Kidney epithelial cell (primary cell): ENCODE measurements around the gene RAD21L1. TPM values are rescaled to one million over a fixed set of nuclear protein-coding genes. Genes with fewer than 3 reads are reported as not detected.

Experiments used
- DNase-seq: peaks from one replicate; pipeline ENCODE4 v3.0.0-alpha.2; 2010; ENCODE audit warnings: low read depth
- H3K27me3 ChIP-seq: 2 replicates; pipeline ENCODE4 v1.6.0; 2011; ENCODE audit warnings: low read length; ENCODE audit not compliant: control insufficient read depth, insufficient read depth
- H3K36me3 ChIP-seq: 2 replicates; pipeline ENCODE4 v1.5.1; 2011; ENCODE audit warnings: low read length; ENCODE audit not compliant: control insufficient read depth, insufficient read depth
- H3K4me3 ChIP-seq: 2 replicates; pipeline ENCODE4 v1.5.1; 2011; ENCODE audit warnings: low read depth, mild to moderate bottlenecking, control low read depth, low read length
- total RNA-seq: library from RNA; depleted of rRNA; stranded (reverse); fragments of >200 nt; gene quantifications from 2 replicates; pipeline ENCODE4 v1.2.3, GENCODE V29; 2015
- TF ChIP-seq, protein P1 (sequence below): IDR thresholded peaks from 2 replicates; pipeline ENCODE4 v1.5.1; 2011; ENCODE audit warnings: mild to moderate bottlenecking, moderate library complexity, low read length, control low read depth, inconsistent platforms; ENCODE audit not compliant: insufficient read depth, poor library complexity, severe bottlenecking

The RAD21L1 gene
- total RNA-seq, 1 donor from 2014 or later = not detected

DNA sequence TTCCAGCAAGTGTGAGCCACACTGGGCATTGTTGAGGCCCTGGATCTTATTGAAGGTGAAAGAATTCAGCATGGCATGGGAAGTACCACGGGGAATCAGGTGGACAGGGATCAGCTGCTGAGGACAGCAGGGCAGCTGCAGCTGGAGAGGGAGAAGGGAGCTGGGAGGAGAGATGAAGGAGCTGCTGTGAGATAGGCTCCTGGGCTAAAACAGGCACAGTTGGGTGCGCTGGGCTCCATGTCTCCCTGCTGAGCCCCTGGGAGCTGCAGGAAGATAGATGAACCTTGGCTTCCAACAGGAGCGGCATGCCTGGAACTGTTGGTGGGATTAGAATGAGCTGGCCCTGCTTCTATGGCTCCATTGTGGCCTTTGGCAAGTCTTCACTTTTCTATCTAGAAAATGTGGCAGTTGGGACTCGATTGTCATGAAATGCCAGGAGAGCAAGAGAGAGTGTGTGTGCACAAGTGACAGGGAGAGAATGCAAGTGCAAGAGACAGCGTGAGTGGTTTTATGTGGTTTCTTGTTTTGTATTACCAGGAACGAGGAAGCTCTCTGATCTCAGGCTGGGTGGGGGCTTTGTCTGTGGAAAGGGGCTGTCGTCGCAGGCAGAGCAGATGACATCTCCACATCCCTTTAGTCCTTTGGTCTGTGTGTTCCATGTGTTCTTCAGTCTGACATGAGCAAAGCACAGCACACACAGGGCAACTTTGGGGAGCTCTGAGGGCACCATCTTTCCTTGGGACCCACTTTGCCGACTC is 60.6 kb downstream of the RAD21L1 start:
- Histone ChIP-seq H3K27me3 (no peaks in the 10 kb centered on the region), H3K4me3 (no peak overlapping the region), H3K36me3 (no peaks in the 10 kb centered on the region)
- no peak for DNase-seq
- TF ChIP-seq, protein P1, sequence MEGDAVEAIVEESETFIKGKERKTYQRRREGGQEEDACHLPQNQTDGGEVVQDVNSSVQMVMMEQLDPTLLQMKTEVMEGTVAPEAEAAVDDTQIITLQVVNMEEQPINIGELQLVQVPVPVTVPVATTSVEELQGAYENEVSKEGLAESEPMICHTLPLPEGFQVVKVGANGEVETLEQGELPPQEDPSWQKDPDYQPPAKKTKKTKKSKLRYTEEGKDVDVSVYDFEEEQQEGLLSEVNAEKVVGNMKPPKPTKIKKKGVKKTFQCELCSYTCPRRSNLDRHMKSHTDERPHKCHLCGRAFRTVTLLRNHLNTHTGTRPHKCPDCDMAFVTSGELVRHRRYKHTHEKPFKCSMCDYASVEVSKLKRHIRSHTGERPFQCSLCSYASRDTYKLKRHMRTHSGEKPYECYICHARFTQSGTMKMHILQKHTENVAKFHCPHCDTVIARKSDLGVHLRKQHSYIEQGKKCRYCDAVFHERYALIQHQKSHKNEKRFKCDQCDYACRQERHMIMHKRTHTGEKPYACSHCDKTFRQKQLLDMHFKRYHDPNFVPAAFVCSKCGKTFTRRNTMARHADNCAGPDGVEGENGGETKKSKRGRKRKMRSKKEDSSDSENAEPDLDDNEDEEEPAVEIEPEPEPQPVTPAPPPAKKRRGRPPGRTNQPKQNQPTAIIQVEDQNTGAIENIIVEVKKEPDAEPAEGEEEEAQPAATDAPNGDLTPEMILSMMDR = no peak

DNA sequence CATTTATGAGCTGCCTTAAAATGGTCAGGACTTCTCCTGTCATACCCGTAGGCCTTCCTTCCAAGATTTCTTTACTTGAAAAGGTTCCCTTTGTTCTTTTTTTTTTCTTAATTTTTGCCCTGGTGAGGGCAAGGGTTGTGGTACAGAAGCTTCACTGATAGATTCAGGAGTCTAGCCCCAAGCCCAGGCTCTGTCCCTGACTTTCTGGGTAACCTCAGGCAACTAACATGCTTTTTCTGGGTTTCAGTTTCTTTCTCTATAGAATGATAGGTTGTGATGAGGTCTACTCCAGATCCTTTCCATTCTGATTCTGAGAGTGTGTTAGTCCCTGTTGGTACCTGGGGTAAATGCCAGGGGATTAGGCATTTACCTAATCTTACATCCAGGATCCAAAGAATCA is 61.5 kb downstream of the RAD21L1 start:
- DNase-seq = no peak
- Histone ChIP-seq H3K4me3 (no peak overlapping the region), H3K36me3 (no peaks in the 10 kb centered on the region), H3K27me3 (no peaks in the 10 kb centered on the region)
- TF ChIP-seq, protein P1 = no peak

DNA sequence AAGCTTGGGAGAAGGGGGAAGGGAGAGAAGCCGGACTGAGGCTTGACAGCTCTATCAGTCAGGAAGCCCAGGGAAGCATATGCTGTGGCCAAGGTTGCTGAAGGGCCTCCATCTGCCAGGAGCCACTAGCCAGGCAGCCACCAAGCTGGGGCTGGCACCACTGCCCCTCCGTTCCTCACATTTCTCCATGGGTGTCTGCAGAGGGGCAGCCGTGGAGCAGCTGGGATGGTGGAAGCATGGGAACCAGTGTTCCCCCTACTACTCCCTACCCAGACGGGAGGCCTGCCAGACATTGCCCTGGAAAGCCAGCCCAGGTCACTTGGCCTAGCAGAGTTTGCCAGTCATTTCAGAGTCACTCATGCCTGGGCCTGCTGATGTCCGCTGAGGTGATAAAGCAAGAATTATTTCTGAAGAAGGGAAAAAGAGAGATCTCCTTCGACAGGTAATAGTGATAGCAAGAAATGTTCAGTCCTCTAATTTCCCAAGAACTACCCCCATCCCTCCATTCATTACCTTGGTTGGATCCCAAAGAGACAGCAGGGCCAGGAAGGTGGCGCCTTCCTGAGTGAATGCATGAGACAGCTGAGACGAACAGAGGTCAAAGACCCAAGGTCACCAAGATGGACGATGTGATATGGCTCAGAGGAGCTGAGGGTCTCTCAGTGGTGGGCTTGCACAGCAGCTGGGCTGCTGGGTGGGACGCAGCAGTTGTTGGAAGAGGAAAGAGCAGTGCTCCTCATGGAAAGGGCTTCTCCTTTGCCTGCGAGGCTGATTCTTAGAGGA is 62.1 kb downstream of the RAD21L1 start:
- Histone ChIP-seq H3K4me3 (no peak overlapping the region), H3K27me3 (no peaks in the 10 kb centered on the region), H3K36me3 (no peaks in the 10 kb centered on the region)
- TF ChIP-seq, protein P1 = no peak
- DNase-seq = no peak

DNA sequence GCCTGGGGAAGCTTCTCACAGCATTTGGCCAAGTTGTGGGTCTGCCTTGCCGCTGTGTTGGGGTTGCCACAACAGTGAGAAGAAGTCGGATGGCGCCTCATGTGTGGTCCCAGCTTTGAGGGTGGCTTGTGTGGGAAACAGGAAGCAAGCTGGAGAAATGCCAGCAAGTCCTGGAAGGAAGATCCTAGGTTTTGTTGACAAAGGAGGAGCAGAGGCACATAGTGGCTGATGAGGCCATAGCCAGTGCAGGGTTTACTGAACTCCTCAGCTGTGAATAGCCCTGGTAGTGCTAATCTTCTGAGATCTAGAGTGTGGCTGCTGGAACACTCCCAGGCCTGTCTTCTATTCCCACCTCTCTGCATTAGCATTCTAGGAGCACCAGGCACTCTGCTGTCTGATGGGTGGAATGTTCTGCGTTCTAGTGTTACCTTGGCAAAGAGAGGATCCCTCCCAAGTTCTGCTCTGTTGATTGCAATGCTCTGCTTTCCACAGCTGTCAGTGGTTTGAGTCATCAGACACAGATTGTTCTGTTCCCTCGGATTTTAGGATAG is 65.4 kb downstream of the RAD21L1 start:
- DNase-seq = no peak
- Histone ChIP-seq H3K4me3 (no peak overlapping the region), H3K36me3 (no peaks in the 10 kb centered on the region), H3K27me3 (no peaks in the 10 kb centered on the region)
- TF ChIP-seq, protein P1 = no peak

DNA sequence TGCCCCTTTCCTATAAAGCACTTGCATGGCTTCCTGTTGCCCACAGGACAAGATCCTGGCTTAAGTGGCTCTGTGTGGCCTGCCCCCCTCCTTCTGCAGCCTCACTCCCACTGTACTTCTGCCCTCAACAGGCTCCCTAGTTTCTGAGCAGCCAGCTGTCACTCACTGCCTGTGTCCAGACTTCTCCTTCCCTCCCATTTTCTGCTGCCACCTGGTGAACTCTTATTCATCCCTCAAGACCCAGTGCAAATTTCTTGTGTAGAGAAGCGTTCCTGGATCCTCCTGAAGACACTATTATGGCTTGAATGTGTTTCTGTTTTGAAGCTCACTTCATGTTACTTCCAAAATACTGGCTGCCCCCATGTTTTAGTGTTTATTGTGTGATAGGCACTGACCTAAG is 66.8 kb downstream of the RAD21L1 start:
- DNase-seq = no peak
- H3K4me3 ChIP-seq = no peak overlapping the region
- H3K36me3 ChIP-seq = no peaks in the 10 kb centered on the region
- H3K27me3 ChIP-seq = no peaks in the 10 kb centered on the region
- TF ChIP-seq, protein P1 = no peak
